Activated CD4-positive, alpha-beta T cell treated with anti-CD3 and anti-CD28 coated beads, Interleukin-10, Interleukin-2, amounts not matched to agents 100 ng/mL and 50 ng/mL, durations not matched to agents 16 hours and 8 hours (primary cell): ENCODE data around the gene RAB3C.

Experiments used
- DNase-seq: peaks from one replicate; pipeline ENCODE4 v3.0.0-alpha.2; 2020

Gene RAB3C

DNA sequence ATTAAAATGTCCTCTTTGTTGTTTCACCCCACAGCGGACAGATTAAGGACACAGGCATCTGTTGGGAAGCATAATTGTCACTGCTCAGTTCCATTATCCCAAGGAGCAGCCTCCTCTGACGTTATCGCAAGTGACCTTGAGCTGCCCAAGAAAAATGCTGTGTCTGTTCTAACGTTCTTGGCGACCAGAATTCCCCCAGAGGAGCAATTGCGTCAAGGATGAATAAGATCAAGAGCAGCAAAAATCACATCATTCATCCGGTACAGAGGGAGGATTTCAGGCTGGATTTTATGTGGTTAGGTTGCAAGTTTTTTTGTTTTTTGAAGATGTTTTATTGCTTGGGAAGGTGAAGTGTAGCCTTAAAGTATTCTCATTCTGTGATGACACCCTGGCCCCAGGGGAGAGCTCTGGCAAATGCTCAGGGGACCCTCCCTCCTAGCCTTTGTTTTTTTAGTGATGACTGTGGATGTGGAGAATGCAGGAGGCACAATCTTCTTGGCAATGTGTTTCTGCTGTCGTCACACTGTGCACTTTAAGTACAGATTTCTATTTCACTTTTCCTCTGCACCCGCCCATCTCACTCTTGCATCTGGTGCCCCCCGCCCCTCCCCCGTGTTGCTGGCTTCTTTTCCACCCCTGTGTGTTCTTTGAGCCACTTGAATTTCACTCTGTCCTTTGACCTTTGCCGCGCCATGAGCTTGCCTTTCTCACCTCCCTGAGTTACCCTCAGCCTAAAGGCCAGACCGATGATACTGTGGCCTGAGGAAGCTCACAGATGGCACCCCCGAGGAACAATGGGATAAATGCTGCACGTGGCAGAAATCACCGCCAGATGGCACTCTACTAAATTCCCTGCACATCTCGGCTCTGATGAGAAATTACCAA, 308.5 kb downstream of the RAB3C start:
- DNase-seq: peak; percentile 75

DNA sequence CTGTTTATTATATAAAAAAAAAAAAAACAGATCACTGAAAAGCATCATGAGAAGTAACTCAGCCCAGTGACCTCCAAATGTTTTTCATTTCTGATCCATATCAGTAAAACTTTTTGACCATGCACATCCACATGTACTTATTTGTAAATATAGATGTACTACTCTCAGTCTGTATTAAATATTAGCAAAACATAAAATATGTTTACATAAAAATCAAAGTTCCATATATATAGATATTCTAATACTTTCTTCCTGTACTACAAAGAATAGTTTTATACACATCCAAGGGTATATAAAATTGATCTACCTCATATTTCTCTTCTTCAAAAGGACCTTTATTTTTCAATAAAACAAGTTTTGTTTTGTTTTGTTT, 309.1 kb downstream of the RAB3C start:
- no peak for DNase-seq

DNA sequence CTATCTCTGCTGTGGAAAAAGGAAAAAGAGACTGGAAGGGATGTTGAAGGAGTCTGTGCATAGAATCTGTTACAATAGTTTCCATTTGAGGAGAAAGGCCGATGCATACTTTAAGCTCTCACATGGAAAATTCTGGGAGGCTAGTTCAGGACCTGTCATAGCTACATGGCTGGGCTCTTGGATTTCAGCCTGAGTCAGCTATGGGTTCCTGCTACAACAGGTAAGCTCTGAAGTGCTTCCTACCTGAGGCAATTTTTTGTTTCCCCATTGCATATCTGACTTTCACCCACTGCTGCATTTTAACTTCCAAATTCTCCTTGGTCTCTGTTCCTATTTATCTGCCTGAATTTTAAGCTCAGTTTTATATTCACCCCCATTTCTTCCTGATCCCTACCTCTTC, 310.7 kb downstream of the RAB3C start:
- DNase-seq: no peak

DNA sequence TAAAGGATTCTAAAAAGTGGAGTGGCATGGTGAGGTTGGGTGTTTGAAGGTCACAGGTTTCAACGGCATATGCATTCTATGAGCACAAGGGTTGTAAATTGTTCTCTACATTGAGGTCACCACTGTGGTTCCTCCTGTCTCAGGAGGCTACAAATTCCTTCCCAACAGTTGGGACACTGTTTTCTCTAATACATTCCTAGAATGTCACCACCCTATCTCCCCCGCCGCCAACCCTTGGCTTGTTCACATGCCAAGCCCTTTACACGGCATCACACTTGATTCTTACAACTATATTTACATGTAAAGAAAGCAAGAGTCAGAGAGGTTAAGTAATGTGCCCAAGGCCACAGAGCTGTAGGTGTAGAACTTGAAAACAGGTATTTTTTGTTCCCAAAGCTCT, 315.1 kb downstream of the RAB3C start:
- DNase-seq: no peak

DNA sequence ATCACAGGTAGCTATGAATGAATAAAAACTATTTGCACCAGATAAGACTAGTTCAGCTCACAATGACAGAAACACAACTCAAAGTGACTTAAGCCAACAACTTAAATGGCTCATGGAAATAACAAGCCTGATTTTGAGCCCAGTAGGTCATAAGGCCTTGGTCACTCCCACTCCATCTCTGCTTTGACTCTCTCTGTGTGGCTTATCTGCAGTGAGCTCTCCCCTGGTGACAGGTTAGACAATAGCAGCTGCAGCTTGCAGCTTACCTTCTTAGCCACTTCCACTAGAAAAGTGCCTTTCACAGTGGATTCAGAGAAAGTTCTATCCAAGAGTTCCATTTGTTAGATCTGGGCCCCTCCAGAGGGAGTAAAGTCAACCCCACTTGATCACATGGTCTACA, 315.7 kb downstream of the RAB3C start:
- DNase-seq: no peak

DNA sequence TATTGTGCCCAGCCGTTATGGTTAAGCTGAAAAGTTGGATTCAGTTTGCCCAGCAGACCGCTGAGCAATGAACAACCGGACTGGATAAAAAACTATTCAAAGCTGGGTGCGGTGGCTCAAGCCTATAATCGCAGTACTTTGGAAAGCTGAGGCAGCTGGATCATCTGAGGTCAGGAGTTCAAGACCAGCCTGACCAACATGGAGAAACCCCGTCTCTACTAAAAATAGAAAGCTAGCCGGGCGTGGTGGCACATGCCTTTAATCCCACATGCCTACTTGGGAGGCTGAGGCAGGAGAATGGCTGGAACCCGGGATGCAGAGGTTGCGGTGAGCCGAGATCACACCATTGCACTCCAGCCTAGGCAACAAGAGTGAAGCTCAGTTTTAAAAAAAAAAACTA, 318.4 kb downstream of the RAB3C start:
- DNase-seq: no peak

DNA sequence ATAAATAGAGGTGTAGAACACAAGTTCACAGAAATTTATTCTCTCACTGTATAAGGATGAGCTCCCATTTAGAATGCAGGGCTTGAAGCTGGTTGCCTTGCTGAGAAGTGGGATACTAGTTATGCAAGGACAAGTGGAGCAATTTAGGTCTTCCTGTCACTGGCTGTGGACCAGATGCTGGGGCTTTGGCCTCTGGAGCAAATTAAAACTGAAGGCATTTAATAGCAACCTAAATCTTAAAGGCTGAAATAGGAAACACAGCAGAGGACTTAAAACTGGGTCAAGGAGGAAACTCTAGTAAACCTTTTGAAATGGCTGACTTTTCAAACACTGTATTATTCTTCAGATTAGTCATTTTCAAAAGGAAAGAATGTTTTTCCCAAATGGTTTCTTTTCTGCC, 319.4 kb downstream of the RAB3C start:
- no peak for DNase-seq

DNA sequence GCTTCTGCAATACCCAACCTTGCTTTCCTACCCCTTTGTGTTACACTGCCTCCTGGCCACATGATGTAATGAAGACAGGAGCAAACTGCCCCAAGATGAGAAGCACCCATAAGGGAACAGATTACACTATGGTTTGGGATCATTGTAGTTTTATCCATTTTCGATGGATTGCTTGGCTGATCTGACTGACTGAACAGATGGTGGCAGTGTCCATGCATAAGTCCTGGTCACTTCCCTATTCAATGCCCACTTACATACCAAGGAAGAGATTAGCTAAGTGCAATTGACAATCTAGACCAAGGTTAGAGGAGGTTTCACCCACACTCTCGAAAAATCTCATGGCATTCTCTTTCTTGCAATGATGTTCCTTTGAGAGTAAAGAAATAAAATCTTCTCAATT, 319.9 kb downstream of the RAB3C start:
- no peak for DNase-seq

DNA sequence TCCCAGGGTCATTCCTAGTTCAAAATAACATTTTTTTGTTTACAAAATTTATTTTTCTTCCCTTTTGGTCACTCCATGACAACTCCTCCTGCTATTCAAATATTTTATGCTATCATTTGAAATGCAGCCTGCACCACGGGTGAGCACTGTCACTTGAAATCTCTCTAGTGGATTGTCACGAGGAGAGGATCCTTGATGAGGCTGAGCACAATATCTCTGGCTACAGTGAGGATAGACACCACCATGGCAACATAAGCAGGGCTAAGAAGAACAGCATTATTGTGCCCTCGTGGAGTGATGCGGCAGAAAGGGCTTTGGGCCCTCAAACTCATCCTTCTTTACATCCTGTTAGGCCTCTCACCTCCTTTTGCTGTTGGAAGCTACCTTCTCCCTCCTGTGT, 321.9 kb downstream of the RAB3C start:
- DNase-seq: no peak

DNA sequence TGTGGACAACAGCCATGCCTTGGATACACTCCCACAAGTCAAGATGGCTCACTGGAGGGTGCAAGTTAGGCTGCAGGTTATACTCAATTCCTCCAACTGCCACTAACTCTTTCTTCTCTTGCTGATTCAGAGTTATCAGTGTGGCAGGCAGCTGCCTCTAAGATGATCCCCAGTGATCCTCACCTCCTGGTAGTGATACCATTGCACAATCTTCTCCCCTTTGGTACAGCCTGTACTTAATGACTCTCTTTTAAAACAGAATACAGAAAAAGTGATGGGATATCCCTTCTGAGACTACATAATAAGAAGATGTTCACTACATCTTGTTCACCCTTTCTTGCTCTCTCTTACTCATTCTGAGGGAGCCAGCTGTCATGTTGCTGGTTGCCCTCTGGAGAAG, 323.1 kb downstream of the RAB3C start:
- DNase-seq: no peak
